ENCODE data around the gene PACS2.

PACS2 gene

DNA sequence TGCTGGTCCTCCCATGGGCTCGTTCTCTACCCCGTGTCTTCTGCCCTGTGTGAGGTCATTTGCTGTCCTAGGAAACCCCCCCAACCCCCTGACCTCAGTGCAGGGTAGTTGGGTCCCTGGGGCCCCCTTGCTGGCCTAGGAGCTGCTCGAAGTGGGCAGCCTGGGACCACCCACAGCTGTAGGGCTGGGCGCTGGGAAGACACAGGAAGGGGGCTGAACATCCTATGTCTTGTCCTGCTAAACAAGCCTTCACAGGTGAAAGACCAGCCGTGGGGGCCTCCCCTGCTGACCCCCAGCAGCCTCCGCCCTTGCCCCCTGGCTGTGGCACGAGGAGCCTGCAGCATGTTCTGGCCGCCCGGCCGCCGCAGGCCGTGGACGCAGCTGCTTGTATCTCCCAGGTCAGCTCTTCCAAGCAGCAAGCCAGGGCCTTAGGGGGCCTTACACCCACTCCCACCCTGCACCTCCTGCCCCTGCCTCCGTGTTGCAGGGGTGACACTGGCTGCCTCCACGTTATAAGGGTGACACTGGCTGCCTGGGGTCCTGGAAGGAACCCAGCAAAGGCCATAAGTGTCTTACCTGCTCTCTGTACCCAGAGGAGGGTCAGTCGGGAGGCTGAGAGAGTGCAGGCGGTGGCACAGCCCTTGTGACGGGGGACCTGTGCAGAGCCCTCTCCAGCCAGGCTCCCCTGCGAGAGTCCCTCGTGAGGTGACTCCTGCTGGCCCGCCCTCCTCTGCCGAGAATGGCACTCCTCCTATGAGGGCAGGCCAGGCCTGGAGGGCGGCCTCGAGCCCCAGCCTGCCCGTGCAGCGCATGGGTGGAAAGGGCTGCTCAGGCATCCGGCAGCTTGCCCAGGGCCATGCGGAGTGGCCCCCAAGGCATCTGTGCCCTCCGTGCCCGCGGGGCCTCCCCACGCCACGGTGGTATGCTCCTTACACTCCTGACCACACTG lies 72.3 kb downstream of the PACS2 start:
- DNase-seq (ENCODE audit: low read depth): no peak

DNA sequence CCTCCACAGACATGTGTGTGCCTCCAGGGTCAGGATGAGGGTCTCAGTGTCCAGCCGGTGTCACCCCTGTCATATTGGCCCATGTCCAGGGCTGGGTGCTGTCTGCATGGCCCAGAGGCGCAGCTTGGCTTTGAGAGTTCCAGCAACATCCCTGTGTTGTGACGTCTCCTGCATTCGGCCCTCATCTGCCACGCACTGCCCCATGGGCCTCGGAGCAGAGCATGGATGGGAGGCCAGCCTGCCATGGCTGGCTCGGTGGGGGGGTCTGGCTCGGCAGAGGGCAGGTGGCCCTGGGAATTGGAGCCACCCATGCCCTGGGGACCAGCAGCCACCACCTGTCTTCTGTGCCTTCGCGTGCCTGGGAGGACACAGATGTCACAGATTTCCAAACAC lies 73.0 kb downstream of the PACS2 start:
- DNase-seq (ENCODE audit: low read depth): no peak

DNA sequence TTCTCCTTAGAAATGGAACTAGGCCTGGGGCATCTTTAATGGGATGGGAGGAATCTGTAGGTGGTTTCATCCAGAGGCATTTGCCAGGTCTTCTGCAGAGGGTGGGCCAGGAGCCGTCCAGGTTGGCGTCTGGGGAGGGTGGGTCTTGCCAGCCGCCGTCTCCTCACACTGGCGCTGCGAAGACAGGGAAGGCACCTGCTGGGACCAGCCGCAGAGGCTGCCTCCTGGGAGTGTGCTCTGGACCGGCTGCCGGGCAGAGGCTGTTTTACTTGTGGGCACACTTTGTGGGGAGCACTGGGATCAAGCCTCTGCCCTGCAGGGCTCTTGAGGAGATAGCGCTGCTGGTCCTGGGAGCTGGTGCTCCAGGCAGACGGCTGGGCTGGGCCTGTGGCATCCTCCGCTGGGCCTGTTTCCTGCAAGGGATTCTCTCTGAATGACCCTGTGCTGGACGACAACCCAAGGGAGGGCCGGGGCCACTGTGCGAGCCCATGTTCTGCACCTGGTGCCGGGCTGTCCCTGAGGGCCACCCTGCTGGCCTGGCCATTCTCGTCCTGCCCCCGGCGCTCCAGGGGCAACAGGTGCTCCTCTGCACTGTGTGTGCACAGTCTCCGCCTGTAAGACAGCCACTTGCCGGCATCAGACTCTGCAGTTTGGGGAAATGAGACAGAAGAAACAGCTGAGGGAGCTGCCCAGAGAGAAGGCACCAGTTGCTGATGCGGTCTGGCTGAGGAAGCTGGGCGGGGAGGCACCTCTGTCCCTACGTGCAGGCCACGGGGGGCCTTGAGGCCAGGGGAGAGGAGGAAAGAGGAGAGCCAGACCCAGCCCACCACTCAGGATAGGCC lies 73.8 kb downstream of the PACS2 start:
- DNase-seq (ENCODE audit: low read depth): no peak

DNA sequence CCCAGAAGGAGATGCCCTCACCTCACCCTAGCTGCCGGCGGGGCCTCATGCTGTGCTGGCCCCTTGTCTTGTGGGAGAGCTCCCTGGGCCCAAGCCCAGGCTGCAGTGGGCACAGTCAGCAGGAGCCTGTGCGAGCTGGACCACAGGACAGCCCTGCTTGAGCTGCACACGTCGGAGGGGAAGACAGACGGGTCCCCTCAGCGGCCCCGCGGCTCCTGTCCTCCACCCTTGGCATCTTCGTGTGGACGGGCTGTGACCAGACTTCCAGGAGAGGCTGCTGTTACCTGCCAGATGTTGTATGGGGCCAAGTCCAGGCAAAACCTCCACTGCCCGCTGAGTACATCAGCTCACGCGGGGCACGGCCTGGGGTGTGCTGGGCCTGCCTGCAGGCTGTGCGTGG lies 74.4 kb downstream of the PACS2 start:
- no peak for DNase-seq (ENCODE audit: low read depth)

DNA sequence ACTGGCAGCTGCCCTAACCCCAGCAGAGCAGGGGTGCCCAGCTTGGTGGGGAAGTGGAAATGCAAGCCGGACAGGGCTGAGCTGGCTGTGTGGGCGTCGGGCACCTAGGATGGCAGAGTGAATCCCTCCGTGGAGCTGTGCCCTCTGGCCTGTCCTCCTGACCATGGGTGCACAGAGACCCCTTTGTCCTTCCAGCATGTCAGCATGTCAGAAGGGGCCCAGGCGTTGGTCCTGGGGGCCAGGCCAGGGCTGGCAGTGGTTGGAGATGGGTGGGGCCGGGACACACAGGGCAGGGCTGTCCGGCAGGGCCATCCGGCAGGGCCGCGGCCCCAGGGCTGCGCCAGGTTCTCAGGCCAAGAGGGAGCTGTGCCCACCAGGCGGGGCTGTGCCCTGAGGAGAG lies 75.0 kb downstream of the PACS2 start:
- DNase-seq (ENCODE audit: low read depth): no peak

DNA sequence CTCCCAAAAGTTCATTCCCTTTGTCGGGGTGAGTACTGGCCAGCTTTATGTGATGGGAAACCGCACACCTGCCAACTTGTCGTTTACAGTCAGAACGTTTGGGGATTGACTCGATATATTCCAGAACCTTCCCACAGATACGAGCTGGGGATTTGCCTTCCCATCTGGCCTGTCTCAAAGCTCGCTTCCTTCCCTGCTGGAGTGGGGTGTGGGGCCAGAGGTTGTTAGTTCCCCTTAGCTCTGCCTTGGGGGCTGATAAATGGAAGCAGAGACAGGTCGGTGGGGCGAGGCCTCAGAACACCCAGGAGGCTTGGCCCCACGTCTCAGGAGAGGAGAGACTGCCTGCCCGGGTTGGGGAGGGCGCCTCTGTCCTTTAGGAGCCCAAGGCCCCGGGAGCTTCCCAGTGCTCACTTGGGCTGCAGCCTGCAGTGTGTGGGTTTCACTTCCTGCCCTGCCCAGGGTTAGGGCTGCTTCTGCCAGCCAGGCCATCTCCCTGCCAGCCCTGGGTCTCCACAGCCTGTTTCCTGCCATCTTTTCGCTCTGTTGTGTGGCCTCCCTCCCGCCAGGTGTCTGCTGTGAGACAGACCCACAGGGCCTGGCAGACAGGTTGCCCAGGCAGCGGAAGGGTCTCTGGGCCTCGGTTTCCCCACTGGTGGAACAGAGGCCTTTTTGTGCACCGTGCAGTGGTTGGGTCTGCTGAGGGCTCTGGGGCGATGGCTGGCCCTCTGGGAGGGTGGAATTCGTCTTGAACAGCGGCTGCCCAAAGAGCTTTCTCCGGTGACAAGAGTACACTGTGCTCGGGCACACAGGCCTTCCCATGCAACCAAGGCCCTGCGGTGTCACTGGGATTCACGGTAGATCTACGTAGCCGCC lies 75.7 kb downstream of the PACS2 start:
- DNase-seq (ENCODE audit: low read depth): no peak

DNA sequence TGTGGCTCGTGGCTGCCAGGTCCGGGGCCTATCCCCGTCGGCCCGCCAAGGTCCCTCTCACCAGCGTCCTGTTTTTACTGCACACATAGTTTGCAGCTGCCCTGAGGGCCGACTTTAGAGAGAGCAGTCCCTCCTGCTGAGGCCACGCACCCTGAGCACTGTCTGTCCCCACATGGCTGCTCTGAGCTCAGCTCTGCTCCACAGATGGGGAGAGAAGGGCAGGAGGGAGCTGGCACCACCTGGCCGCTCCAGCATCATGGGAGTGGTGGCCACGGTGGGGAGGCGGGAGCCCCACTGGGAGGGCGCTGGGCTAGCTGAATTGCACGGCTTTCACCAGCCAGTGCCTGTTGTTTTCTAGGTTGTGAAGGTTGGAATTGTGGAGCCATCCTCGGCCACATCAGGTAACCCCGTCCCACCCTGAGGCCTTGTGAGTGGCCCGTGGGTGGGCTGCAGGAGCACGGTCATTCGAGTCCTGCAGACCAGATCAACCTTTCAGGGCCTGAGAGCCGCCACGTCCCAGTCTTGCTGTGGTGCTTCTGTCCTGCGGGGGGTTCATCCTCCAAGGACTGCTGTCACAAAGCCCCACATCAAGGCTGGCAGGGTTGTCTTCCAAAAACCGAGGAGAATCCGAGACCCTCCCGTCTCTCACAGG lies 76.4 kb downstream of the PACS2 start:
- DNase-seq (ENCODE audit: low read depth): no peak

DNA sequence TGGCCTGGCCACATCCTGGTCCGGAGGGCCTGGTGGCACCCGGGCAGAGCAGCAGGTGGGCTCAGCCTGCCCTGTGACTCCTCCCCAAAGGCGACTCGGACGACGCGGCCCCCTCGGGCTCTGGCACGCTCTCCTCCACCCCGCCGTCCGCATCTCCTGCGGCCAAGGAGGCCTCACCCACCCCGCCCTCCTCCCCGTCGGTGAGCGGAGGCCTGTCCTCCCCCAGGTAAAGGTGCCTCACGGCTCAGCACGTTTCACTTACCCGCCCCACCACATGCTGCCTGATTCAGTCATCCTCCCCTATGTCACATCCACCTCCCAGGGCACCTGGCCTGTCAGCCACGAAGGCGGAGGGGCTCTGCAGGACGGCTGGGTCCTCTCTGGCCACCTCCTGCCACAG lies 77.0 kb downstream of the PACS2 start:
- no peak for DNase-seq (ENCODE audit: low read depth)

DNA sequence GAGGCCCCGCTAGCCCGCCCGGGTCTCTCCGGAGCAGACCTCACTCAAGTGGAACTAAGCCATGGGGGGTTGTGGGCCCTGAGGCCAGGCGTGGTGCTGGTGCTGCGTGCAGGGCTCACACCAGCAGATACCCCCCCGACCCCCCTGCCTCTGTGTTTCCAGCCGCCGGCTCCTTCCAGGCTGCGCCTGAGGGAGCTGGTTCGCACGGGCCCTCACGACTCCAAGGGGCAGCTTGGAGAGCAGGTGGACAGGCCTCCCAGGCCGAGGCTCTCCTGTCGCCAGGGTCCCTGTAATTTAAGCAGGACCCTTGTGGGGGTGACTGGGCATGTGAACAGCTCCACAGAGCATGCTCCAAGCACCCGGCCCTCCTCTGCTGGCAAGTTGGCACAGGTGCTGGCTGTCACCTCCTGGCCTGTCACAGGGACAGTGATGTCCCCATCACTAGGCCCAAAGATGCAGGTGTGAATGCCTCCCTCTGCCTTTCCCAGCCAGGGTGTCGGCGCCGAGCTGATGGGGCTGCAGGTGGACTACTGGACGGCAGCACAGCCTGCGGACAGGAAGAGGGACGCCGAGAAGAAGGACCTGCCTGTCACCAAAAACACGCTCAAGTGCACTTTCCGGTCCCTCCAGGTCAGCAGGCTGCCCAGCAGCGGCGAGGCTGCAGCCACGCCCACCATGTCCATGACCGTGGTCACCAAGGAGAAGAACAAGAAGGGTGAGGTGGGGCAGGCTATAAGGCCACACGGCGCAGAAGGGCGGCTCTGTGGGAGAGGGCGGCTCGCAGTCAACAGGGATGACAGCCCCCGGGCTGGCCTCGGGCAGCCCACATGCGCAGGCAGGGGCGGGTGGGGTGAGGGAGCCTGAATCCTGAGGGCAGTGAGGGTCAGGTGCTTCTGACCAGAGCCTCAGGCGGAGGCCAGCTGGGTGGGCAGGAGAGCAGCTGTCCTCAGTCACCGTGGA lies 77.9 kb downstream of the PACS2 start:
- no peak for DNase-seq (ENCODE audit: low read depth)

DNA sequence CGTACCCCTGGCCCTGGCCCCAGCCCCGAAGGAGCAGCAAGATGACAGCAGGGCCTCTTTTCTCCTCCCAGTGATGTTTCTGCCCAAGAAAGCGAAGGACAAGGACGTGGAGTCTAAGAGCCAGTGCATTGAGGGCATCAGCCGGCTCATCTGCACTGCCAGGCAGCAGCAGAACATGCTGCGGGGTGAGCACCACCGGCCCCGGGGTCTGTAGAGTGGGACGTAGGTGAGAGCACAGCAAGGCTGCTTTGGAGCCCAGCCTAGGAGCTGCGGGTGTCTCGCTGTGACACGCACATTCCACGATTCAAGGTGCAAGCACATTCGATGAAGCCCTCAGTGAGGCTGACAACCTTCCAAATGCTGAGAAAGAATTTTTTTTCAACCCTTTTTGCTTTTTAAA lies 78.6 kb downstream of the PACS2 start:
- no peak for DNase-seq (ENCODE audit: low read depth)

DNA sequence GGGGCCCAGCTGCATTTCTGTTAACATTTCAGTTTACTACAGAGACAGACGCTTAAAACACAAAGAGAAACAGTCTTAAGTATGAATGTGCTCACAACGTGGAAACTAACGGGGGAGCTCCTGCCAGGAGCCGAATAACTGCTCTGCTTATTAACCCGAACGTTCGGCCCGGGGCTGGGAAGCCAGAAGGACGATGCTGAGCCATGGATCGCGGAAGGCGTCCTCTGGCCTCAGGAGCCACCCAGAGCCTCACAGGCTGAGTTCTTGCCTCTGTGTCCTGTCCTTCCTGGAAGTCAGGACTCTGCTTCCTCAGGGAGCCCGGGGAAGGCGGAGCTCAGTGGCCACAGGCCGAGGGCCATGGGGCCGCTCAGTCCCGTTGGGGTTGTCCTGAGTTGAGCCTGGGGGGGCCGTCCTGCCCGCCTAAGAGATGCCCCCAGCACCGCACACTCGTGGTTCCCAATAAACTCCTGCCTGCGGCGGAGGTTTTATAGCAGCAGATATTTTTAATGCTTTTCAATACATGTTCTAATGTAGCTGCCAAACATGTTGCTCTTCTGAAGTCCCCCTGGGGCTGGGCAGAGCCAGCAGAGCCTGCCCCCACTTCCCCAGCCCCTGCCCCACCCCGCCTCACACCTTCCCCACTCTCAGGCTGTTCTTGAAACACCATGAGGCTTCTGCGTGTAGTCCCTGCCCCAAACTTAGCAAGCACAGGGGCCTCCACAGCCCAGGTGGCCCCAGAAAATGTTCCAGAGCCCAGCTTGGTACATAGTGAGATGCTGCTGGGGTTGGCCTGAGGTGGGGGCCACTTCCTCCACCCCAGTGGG lies 80.4 kb downstream of the PACS2 start:
- no peak for DNase-seq (ENCODE audit: low read depth)

DNA sequence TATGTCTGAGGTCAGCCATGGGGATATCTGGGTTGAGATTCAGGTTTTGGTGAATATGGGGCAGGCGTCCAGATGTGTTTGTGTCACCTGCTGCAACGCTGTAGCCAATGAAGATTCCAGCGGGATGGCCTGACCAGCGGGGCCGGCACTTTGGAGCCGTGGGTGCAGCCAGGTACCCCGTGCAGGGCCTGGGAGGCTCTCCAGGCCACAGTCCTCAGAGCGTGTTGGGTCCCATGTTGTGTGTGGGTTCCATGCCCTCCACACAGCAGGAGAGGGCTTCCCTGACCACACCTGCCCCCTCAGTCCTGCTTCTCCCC lies 80.9 kb downstream of the PACS2 start:
- DNase-seq (ENCODE audit: low read depth): no peak

DNA sequence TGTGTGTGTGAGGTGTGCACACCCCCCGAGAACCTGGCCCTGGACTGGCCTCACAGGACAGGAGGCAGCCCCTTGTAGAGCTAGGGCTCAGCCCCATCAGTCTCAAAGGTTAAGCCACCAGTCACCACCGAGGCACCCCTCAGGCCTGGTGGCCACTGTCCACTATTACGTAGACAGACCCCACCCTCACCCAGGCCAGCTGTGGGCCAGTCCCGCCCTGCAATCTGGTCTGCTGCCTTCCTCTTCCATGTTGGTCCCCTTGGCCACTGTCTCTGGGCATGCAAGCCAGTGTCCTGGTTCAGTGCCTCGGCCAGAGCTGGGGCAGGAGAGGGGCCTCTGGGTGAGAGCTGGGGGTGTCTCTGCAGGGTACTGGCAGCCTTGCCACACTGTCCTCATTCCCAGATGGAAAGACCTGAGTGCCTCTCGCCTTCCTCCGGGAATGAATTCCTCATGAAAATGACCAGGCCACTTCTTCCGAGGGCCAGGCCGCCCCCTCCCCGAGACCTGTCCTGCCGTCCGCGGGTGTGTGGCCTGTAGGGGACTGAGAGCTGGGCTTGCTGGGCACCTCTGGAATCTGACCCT lies 82.9 kb downstream of the PACS2 start:
- DNase-seq (ENCODE audit: low read depth): no peak

DNA sequence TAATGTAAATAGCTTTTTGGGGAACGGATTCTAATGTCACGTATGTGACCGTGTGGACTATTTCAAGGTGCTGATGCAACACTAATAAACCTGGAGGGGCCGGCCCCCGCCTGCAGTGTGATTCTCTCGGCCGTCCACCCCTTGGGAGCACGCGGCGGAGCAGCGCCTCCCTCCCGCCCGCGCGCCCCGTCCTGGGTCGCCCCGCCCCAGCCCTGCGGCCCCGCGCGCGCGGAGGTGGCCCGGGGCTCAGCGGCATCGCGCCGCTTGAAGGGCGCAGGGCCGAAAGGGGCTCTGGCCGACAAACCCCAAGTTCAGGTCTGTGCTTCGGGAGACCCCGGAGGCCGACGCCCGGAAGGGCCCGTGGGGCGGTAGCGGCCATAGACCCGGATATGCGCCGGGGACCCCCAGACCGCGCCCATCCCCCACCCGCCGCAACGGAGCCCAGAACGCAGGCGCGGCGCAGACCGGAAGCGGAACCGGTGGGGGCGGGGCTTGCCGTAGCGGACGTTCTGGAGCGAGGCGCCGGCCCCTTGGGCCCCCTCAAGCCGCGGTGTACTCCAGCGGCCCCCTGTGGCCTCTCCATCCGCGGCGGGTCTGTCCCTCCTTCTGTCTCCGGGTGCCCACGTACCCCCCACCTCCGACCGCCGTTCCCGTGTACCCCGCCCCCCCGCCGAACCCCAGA lies 83.6 kb downstream of the PACS2 start, which contains the start of gene TEX22:
TEX22 (plus strand) TSS at position 495 of the 682 bp plus-strand sequence. CDS start 803 bp downstream, outside the sequence.
- peak; percentile 80 for DNase-seq (ENCODE audit: low read depth)

DNA sequence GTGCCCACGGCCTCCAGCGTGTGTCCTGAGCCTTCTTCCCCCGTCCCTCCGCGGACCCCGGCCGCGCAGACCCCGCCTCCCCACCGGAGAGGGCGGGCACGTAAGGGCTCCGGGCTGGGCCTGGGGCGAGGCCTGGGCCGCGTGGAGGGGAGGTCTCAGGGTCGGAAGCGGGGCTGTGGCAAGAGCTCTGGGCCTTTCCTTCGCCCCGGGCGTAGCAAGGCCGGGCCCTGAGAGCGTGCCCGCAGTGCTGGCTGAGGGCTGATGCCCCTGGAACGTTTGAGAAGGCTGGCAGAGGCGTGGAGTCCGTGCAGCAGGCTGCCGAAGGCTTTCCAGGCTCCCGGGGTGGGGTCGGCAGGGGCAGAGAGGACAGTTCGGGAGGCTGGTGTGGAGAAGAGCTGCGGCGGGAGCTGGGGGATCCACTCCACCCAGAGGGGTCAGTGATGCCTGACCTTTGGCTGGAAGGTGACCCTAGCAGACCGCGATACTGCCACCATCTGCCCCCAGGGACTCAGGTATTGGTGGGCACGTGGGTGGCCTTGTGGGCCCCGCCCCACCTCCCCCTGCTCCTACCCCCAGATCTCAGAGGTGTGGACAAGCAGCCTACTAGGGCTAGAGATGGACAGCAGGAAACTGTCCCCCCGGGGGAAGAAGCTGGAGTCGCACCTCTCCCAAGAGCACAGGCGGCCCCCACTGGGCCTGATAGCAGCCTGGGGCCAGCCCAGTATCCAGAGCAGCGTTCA lies 84.3 kb downstream of the PACS2 start:
- peak; percentile 34 for DNase-seq (ENCODE audit: low read depth)

DNA sequence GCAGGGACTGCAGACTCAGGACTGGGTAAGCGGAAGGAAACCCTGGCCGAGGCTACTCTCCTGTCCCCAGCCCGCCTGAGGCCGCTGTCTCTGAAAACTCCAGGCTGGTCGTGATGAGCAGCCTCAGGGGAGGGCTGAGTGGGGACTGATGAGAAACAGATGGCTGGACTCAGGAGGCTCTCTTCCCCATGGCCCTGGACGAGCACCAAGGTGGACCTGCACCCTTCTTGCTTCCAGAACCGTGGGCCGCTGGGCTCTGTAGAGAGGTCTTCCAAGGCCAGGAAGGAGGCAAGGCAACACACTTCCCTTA lies 84.9 kb downstream of the PACS2 start:
- DNase-seq (ENCODE audit: low read depth): no peak

DNA sequence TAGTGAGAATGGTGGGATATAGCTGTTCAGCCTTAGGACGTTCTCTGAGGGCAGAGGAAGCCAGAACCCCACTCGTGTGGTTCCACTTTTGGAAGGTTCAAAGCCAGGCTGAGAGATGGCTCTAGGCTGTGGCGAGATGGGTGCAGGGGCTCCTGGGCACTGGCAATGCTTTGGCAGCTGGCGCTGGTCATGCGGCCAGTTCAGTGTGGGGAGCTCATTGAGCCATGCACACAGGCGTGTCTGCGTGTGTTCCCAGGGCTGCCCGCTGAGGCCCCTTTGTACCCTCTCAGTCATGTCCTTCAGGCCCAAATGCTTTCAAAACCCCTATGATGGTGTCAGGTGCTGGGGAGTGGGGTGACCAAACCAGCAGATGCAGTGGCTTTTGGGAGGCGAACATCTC lies 85.5 kb downstream of the PACS2 start:
- no peak for DNase-seq (ENCODE audit: low read depth)

DNA sequence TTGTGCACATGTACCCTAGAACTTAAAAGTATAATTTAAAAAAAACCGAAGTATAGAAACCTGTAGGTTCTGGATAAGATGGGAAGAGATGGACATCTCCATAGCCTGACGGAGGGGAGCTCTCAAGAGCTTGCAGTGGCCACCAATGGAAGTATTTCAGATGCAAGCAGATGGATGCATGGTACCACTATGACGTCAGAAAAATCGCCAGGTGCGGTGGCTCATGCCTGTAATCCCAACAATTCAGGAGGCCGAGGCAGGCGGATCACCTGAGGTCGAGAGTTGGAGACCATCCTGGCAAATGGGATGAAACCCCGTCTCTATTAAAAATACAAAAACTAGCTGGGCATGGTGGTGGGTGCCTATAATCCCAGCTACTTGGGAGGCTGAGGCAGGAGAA lies 87.2 kb downstream of the PACS2 start:
- DNase-seq (ENCODE audit: low read depth): no peak
